Activated naive CD4-positive, alpha-beta T cell treated with anti-CD3 and anti-CD28 coated beads for 36 hours (primary cell): ENCODE results near the gene FAM20C. TPM values are rescaled to one million over a fixed set of nuclear protein-coding genes. Genes with fewer than 3 reads are reported as not detected.

ENCODE experiments used
- CTCF ChIA-PET: fragments of 350-600 bp; sonication (Branson Sonifier 250); formaldehyde crosslinking; loops from one replicate; lab custom pipeline; 2021; ENCODE audit warnings: antibody characterized with exemption; lab: Charles Lee
- DNase-seq: peaks from one replicate; pipeline ENCODE4 v3.0.0-alpha.2; 2020
- H3K27ac Mint-ChIP-seq: one replicate; pipeline ENCODE4 v1.8.0; 2021; ENCODE audit warnings: mild to moderate bottlenecking, mixed read lengths
- H3K27me3 Mint-ChIP-seq: one replicate; pipeline ENCODE4 v1.8.0; 2021; ENCODE audit warnings: low read depth, mixed read lengths
- H3K36me3 Mint-ChIP-seq: one replicate; pipeline ENCODE4 v1.8.0; 2021; ENCODE audit warnings: low read depth, mixed read lengths
- H3K4me1 Mint-ChIP-seq: one replicate; pipeline ENCODE4 v1.8.0; 2021; ENCODE audit warnings: low read depth, mixed read lengths
- H3K4me3 Mint-ChIP-seq: one replicate; pipeline ENCODE4 v1.8.0; 2021; ENCODE audit warnings: mild to moderate bottlenecking, moderate library complexity, mixed read lengths
- H3K9me3 Mint-ChIP-seq: one replicate; pipeline ENCODE4 v1.8.0; 2021; ENCODE audit warnings: mixed read lengths
- intact Hi-C: fragments of 100-400 bp; cut with micrococcal nuclease; formaldehyde crosslinking; loops from one replicate; pipeline ENCODE4 v1.15.1; 2023
- total RNA-seq, 2 experiments: library from RNA; stranded (reverse); gene quantifications; one replicate each; pipeline ENCODE4 v1.2.3, GENCODE V29; 2021

FAM20C gene
- total RNA-seq, 2 experiments from 2014 or later, result 0.26 to 0.91 TPM

- Mint-ChIP-seq H3K9me3 (no peaks in the 10 kb centered on the region), H3K27me3 (peaks cover 28% of the 10 kb centered on the region), H3K27ac (no peak overlapping the region), H3K4me1 (no peaks in the 10 kb centered on the region), H3K4me3 (no peak overlapping the region), H3K36me3 (no peaks in the 10 kb centered on the region)
- intact Hi-C loops, result no loop called here
- DNase-seq, result no peak
- CTCF ChIA-PET, result no interaction called here
Observed at GRCh38 chr7:284762-285722, 92.7 kb downstream of the FAM20C start.

GRCh38 chr7:285731-286130 lies 93.4 kb downstream of the FAM20C start:
- DNase-seq, result no peak
- CTCF ChIA-PET, result no interaction called here
- Mint-ChIP-seq H3K4me1 (no peaks in the 10 kb centered on the region), H3K9me3 (no peaks in the 10 kb centered on the region), H3K4me3 (no peak overlapping the region), H3K27me3 (peaks cover 27% of the 10 kb centered on the region), H3K27ac (no peak overlapping the region), H3K36me3 (no peaks in the 10 kb centered on the region)
- intact Hi-C loops, result no loop called here

DNA sequence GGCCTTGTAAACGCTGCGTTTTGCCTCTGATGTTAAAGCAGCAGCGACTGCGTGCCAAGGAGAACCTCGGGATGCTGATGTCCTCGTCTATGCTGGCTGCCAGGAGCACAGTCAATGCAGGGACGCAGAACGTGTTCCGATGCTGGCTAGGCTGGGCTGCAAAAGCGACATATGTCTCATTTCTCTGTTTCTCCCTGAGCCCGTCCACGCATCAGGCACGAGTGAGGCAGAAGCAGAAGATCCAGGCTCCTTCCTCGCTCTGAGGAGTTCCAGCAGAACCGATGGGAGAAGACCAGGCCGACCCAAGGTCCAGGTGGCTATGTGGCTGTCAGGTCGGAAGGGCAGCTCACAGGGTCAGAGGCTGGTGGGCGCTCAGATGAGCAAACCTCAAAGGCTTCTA lies 93.9 kb downstream of the FAM20C start:
- Mint-ChIP-seq H3K36me3 (no peaks in the 10 kb centered on the region), H3K27ac (no peak overlapping the region), H3K4me1 (no peaks in the 10 kb centered on the region), H3K27me3 (peaks cover 23% of the 10 kb centered on the region), H3K9me3 (no peaks in the 10 kb centered on the region), H3K4me3 (no peak overlapping the region)
- no peak for DNase-seq
- CTCF ChIA-PET, result no interaction called here
- intact Hi-C loops, result no loop called here

- Mint-ChIP-seq H3K9me3 (no peaks in the 10 kb centered on the region), H3K36me3 (no peaks in the 10 kb centered on the region), H3K4me3 (no peak overlapping the region), H3K27ac (no peak overlapping the region), H3K27me3 (peaks cover 42% of the 10 kb centered on the region), H3K4me1 (no peaks in the 10 kb centered on the region)
- no peak for DNase-seq
- CTCF ChIA-PET, result no interaction called here
- intact Hi-C loops, result no loop called here
Observed at GRCh38 chr7:288671-289101, 96.3 kb downstream of the FAM20C start.

DNA sequence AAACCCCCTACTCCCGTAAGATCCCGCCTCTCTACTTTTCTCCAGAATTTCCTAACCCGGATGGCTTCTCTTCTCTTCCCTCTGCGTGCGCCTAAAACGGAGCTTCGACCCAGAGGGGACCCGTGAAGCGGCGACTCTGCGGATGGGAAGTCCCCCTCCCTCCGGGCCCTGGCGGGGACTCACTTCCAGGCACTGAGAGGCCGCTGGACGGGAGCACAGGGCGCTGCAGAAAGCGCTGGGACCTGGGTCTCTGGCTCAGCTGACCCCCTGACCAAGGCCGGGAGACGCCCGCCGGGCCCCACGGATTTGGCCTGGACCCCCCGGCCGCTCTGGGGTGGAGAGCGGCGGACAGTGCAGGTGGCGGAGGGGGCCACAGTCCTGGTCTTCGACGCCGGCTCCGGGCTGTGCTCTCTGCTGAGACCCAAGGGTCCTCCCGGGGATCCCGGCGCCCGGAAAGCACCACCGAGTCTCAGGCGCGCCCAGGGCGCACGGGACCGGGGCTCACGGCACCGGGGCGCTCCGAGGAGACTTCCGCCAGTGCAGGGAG lies 96.9 kb downstream of the FAM20C start:
- H3K27me3 Mint-ChIP-seq, result peaks cover 43% of the 10 kb centered on the region
- no peak overlapping the region for H3K27ac Mint-ChIP-seq
- no peak overlapping the region for H3K4me3 Mint-ChIP-seq
- intact Hi-C loops, result no loop called here
- no peaks in the 10 kb centered on the region for H3K4me1 Mint-ChIP-seq
- H3K36me3 Mint-ChIP-seq, result no peaks in the 10 kb centered on the region
- H3K9me3 Mint-ChIP-seq, result no peaks in the 10 kb centered on the region
- CTCF ChIA-PET, result no interaction called here
- no peak for DNase-seq

DNA sequence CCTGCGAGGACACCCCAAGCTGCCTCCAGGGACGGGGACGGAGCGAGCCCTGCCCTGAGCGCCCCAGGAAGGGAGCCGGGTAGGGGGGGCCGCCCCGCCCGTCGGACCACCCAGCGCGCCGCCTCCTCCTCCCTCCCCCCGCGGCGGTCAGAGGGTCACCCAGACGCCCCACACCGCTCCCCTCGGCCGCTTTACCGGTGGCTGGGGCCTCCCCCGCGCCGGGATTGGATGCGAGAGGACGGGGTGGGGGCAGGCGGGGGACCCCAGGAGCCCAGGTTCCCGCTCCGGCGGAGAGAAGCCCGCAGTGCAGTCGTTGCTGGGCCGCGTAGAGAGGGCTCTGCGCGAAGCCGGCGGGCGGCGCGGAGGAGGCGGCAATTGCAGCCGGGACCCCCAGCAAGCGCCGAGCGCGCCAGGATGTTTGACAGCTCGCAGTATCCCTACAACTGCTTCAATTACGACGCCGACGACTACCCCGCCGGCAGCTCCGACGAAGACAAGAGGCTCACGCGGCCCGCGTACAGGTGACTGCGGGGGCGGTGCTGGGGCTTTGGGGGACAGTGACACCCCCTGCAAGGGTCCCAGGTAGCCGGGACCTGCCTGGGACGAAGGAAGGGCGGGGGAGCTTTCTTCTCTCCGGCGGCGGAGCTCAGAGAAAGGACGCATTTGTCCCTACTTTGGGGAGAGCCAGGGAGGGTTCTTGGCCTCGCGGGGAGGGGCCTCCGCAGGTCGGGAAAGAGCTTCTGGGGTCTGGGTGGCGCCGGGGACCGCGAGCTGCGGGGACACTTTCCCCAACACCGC lies 97.6 kb downstream of the FAM20C start, which contains the start of gene FOXL3:
Gene FOXL3, plus strand, starts transcription at position 415 of the 798 bp plus-strand sequence. Its CDS starts 0 bp downstream, at position 415.
- CTCF ChIA-PET, result no interaction called here
- Mint-ChIP-seq H3K36me3 (no peaks in the 10 kb centered on the region), H3K27me3 (peaks cover 46% of the 10 kb centered on the region), H3K9me3 (no peaks in the 10 kb centered on the region), H3K27ac (no peak within 1 kb of the TSS), H3K4me1 (no peaks in the 10 kb centered on the region), H3K4me3 (no peak within 1 kb of the TSS)
- intact Hi-C loops, result no loop called here
- no peak for DNase-seq

DNA sequence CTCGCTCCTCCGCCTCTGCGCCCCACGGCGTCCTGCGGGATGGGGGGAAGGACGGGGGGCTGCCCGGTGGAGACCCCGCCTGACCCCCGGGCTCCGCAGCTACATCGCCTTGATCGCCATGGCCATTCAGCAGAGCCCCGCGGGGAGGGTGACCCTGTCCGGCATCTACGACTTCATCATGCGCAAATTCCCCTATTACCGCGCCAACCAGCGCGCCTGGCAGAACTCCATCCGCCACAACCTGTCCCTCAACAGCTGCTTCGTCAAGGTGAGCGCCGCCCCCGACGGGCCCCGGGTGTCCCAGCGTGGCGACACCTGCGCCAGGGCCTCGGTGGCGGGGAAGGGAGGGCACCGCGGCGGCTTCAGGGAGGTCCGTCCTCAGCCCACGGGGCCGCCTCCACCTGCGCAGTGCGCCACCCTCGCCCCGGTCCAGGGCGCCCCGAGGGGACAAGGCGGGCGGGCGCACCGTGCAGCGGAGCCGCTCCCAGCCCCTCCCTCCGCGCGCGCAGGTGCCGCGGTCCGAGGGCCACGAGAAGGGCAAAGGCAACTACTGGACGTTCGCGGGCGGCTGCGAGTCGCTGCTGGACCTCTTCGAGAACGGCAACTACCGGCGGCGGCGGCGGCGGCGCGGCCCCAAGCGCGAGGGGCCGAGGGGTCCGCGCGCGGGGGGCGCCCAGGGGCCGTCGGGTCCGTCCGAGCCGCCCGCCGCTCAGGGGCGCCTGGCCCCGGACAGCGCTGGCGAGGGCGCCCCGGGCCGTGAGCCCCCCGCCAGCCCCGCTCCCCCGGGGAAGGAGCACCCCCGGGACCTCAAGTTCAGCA lies 98.4 kb downstream of the FAM20C start:
- H3K9me3 Mint-ChIP-seq, result no peaks in the 10 kb centered on the region
- CTCF ChIA-PET, result no interaction called here

GRCh38 chr7:291373-292092 lies 99.2 kb downstream of the FAM20C start:
- Mint-ChIP-seq H3K9me3 (no peaks in the 10 kb centered on the region), H3K4me1 (no peaks in the 10 kb centered on the region), H3K27me3 (peaks cover 39% of the 10 kb centered on the region), H3K36me3 (no peaks in the 10 kb centered on the region), H3K27ac (no peak overlapping the region), H3K4me3 (no peak overlapping the region)
- no peak for DNase-seq
- CTCF ChIA-PET, result no interaction called here
- intact Hi-C loops, result no loop called here

More for the DNA sequence above, 98.4 kb downstream of the FAM20C start:
- DNase-seq, result no peak
- no peaks in the 10 kb centered on the region for H3K4me1 Mint-ChIP-seq
- peaks cover 42% of the 10 kb centered on the region for H3K27me3 Mint-ChIP-seq
- H3K27ac Mint-ChIP-seq, result no peak overlapping the region
- intact Hi-C loops, result no loop called here
- H3K4me3 Mint-ChIP-seq, result no peak overlapping the region
- H3K36me3 Mint-ChIP-seq, result no peaks in the 10 kb centered on the region

DNA sequence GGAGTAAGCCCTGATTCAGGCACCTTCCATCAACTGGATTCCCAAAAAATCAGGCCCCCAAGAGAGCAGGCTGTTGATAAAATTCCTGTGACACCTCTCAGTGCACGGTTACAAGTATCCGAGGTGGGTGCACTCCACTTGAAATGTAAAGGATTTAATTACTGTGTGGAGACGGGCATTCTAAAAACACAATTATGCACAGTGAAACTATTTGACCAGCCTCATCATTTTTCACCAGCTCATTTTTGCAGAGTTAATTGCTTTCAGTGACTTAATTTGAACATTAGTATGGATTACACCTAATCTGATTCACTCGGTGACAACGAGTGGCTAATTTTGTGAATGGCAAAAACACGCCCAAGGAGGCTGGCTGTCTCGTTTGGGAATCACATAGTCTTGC lies 99.9 kb downstream of the FAM20C start:
- peaks cover 39% of the 10 kb centered on the region for H3K27me3 Mint-ChIP-seq
- CTCF ChIA-PET, result no interaction called here
- H3K9me3 Mint-ChIP-seq, result no peaks in the 10 kb centered on the region
- no peaks in the 10 kb centered on the region for H3K36me3 Mint-ChIP-seq
- H3K4me1 Mint-ChIP-seq, result no peaks in the 10 kb centered on the region
- intact Hi-C loops, result no loop called here
- no peak overlapping the region for H3K4me3 Mint-ChIP-seq
- no peak for DNase-seq
- H3K27ac Mint-ChIP-seq, result no peak overlapping the region

DNA sequence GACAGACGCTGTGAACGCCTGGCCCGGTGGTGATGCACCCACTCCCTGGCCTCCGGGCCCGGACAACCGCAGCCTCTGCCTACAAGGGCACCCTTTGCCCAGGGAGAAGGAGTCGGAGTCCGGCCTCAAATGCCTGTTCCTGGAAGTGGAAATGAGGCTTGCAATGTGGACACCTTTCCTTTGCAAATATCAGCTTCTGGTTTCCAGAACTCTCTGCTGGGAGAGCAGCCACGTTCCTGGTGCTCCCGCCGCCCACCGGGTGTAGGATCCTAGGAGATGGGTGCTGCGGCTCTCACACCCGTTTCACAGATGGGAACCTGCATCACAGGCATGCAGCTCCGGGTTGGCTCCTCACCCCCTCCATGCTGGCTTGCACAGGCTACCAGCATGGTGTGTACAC lies 100.5 kb downstream of the FAM20C start:
- Mint-ChIP-seq H3K27me3 (peaks cover 35% of the 10 kb centered on the region), H3K4me3 (no peak overlapping the region), H3K36me3 (no peaks in the 10 kb centered on the region), H3K27ac (no peak overlapping the region), H3K4me1 (no peaks in the 10 kb centered on the region), H3K9me3 (no peaks in the 10 kb centered on the region)
- intact Hi-C loops, result no loop called here
- CTCF ChIA-PET, result no interaction called here
- no peak for DNase-seq

DNA sequence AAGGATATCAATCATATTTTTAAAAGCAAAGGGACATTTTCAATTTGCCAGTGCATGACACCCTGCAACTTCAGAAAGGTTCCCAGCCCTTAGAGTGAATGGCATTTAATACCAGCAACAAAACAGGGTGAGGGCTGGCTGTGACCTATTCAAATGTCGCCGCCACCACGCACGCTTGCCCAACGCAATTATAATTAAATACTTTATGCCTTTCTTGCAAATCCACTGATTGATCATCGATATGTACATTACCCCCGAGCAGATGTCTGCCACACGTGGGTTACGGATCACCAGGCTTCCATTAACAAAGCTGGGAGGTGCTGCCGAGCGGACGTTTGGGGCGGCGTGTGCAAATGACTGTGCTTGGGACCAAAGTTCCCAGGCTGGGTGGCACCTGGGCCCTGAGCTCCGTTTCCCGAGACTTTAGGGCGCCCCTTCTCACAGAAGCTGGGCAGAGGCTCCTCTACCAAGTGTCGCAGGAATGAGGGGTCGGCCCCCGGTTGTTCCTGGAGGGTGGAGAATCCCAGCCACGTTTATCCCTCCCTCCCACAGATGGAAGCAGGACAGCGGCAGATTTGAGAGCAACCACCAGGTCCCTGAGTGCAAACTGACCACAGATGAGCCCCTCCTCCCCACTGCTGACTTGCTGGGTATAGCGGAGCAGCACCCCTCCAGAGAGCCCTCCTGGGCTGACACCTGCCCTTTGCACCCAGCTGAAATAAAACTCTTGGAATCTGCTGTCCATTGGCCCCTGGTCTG lies 101.5 kb downstream of the FAM20C start:
- no peak for DNase-seq
- CTCF ChIA-PET, result no interaction called here

More for the DNA sequence above, 101.5 kb downstream of the FAM20C start:
- no peak overlapping the region for H3K4me3 Mint-ChIP-seq
- intact Hi-C loops, result no loop called here
- no peaks in the 10 kb centered on the region for H3K36me3 Mint-ChIP-seq
- no peaks in the 10 kb centered on the region for H3K4me1 Mint-ChIP-seq
- no peaks in the 10 kb centered on the region for H3K9me3 Mint-ChIP-seq
- peaks cover 30% of the 10 kb centered on the region for H3K27me3 Mint-ChIP-seq
- no peak overlapping the region for H3K27ac Mint-ChIP-seq
